Fibroblast of skin of left biceps (primary cell): ENCODE results near the gene LOXHD1.

Experiments
- DNase-seq, 2 experiments: peaks; one replicate each; pipeline ENCODE4 v3.0.0-alpha.2; 2013; ENCODE audit warnings: low read depth in 2 of 2

The LOXHD1 gene

GRCh38 chr18:46676182-46676835 is 19.3 kb upstream of the LOXHD1 start:
- DNase-seq: no peak

GRCh38 chr18:46675112-46675511 is 18.1 kb upstream of the LOXHD1 start:
- no peak for DNase-seq

- DNase-seq: no peak
Observed at GRCh38 chr18:46672062-46672970, 15.3 kb upstream of the LOXHD1 start.

- no peak for DNase-seq
Observed at GRCh38 chr18:46668694-46669093, 11.7 kb upstream of the LOXHD1 start.

- DNase-seq: no peak
Observed at GRCh38 chr18:46668135-46668534, 11.1 kb upstream of the LOXHD1 start.

- DNase-seq: no peak
Observed at GRCh38 chr18:46663539-46663938, 6.5 kb upstream of the LOXHD1 start.

GRCh38 chr18:46660957-46661749 is 4.1 kb upstream of the LOXHD1 start:
- no peak for DNase-seq

GRCh38 chr18:46659484-46659883 is 2.5 kb upstream of the LOXHD1 start:
- no peak for DNase-seq

GRCh38 chr18:46656326-46657114 is 500 bp downstream of the LOXHD1 start:
- no peak for DNase-seq

GRCh38 chr18:46652372-46652771 is 4.6 kb downstream of the LOXHD1 start:
- no peak for DNase-seq

GRCh38 chr18:46650681-46651080 is 6.3 kb downstream of the LOXHD1 start:
- DNase-seq: no peak

GRCh38 chr18:46649071-46649862 is 7.8 kb downstream of the LOXHD1 start:
- no peak for DNase-seq

GRCh38 chr18:46646468-46646867 is 10.6 kb downstream of the LOXHD1 start:
- no peak for DNase-seq

GRCh38 chr18:46642561-46642960 is 14.5 kb downstream of the LOXHD1 start:
- no peak for DNase-seq

GRCh38 chr18:46641917-46642316 is 15.1 kb downstream of the LOXHD1 start:
- no peak for DNase-seq

- no peak for DNase-seq
Observed at GRCh38 chr18:46639386-46639785, 17.6 kb downstream of the LOXHD1 start.

GRCh38 chr18:46636040-46636630 is 20.9 kb downstream of the LOXHD1 start:
- DNase-seq: no peak

- no peak for DNase-seq
Observed at GRCh38 chr18:46632401-46633071, 24.5 kb downstream of the LOXHD1 start.

- DNase-seq: no peak
Observed at GRCh38 chr18:46630991-46631390, 26.0 kb downstream of the LOXHD1 start.

- no peak for DNase-seq
Observed at GRCh38 chr18:46630160-46630559, 26.9 kb downstream of the LOXHD1 start.
